Peyer's patch (tissue), 4 donors: ENCODE measurements around the gene KISS1R. TPM values are rescaled to one million over a fixed set of nuclear protein-coding genes. Genes with fewer than 3 reads are reported as not detected.
A peak's percentile ranks its signal among the peaks of the same experiment; 100 is the strongest.

Experiments used
- DNase-seq, 3 donors: peaks; one replicate each; pipeline ENCODE4 v3.0.0-alpha.2; 2017 to 2019
- H3K27ac ChIP-seq, 4 donors: fragments of 200-600 bp; sonication (generic); one replicate each; pipeline ENCODE4 v1.5.1; 2016 to 2019
- H3K27me3 ChIP-seq, 2 donors: fragments of 200-600 bp; sonication (generic); one replicate each; pipeline ENCODE4 v1.5.1; 2019
- H3K36me3 ChIP-seq, 3 donors: fragments of 200-600 bp; sonication (generic); one replicate each; pipeline ENCODE4 v1.5.1; 2016 to 2019
- H3K4me1 ChIP-seq, 4 donors: fragments of 200-600 bp; sonication (generic); one replicate each; pipeline ENCODE4 v1.5.1; 2016 to 2019
- H3K4me3 ChIP-seq, 4 donors: fragments of 200-600 bp; sonication (generic); 1 replicate in 3 of 4; 2 replicates in 1 of 4; pipeline ENCODE4 v1.5.1; 2016 to 2019; ENCODE audit warnings: mild to moderate bottlenecking in 1 of 4
- H3K9me3 ChIP-seq, 4 donors: fragments of 200-600 bp; sonication (generic); one replicate each; pipeline ENCODE4 v1.5.1; 2016 to 2019; ENCODE audit warnings: mild to moderate bottlenecking in 1 of 4
- CTCF ChIP-seq, 6 experiments: fragments of 450-650 bp in 4 of 6; fragments of 200-600 bp in 2 of 6; sonication (generic) in 1 of 6; IDR thresholded peaks; one replicate each; pipeline ENCODE4 v1.5.1; 2017 to 2019; ENCODE audit warnings: antibody characterized with exemption in 6 of 6, mild to moderate bottlenecking in 3 of 6, moderate library complexity in 1 of 6
- POLR2A ChIP-seq, 2 donors: fragments of 450-650 bp; IDR thresholded peaks; one replicate each; pipeline ENCODE4 v1.5.1; 2017; ENCODE audit warnings: antibody characterized with exemption in 2 of 2, mild to moderate bottlenecking in 2 of 2, moderate library complexity in 2 of 2
- total RNA-seq, 4 donors: library from RNA; depleted of rRNA; stranded (reverse); fragments of >200 nt; gene quantifications; one replicate each; pipeline ENCODE4 v1.1.0, GENCODE V29; 2016

Gene KISS1R
- total RNA-seq, 4 donors from 2014 or later, result not detected

GRCh38 chr19:898663-899062 is 18.5 kb upstream of the KISS1R start:
- TF ChIP-seq CTCF (IDR thresholded peaks at IDR 0.05), result no peak
- TF ChIP-seq POLR2A (IDR thresholded peaks at IDR 0.05), result no peak
- peaks cover 0 to 31% (median 0%) of the 10 kb centered on the region in 3 donors for H3K36me3 ChIP-seq
- no peaks in the 10 kb centered on the region for H3K4me1 ChIP-seq
- DNase-seq, result peak in 2 of 3 donors; percentile 67 to 90
- no peaks in the 10 kb centered on the region for H3K9me3 ChIP-seq
- H3K4me3 ChIP-seq, result no peak overlapping the region
- no peaks in the 10 kb centered on the region for H3K27me3 ChIP-seq
- H3K27ac ChIP-seq, result peak overlapping the region in 1 of 4 donors; percentile 26

- TF ChIP-seq POLR2A (IDR thresholded peaks at IDR 0.05) (no peak), CTCF (IDR thresholded peaks at IDR 0.05) (no peak)
- H3K27ac ChIP-seq, result no peak overlapping the region
- no peak for DNase-seq
- no peaks in the 10 kb centered on the region for H3K4me1 ChIP-seq
- no peaks in the 10 kb centered on the region for H3K27me3 ChIP-seq
- no peak overlapping the region for H3K4me3 ChIP-seq
- no peaks in the 10 kb centered on the region for H3K9me3 ChIP-seq
- peaks cover 0 to 31% (median 0%) of the 10 kb centered on the region in 3 donors for H3K36me3 ChIP-seq
Observed at GRCh38 chr19:899336-900042, 17.6 kb upstream of the KISS1R start.

GRCh38 chr19:900043-900301 is 17.2 kb upstream of the KISS1R start:
- Histone ChIP-seq H3K36me3 (peaks cover 0 to 31% (median 0%) of the 10 kb centered on the region in 3 donors), H3K9me3 (no peaks in the 10 kb centered on the region), H3K27me3 (no peaks in the 10 kb centered on the region), H3K27ac (peak overlapping the region in 1 of 4 donors; percentile 19), H3K4me3 (no peak overlapping the region), H3K4me1 (no peaks in the 10 kb centered on the region)
- TF ChIP-seq CTCF (IDR thresholded peaks at IDR 0.05), result no peak
- no peak for TF ChIP-seq POLR2A (IDR thresholded peaks at IDR 0.05)
- no peak for DNase-seq

- H3K27ac ChIP-seq, result peak overlapping the region in 1 of 4 donors; percentile 19
- H3K4me1 ChIP-seq, result no peaks in the 10 kb centered on the region
- H3K9me3 ChIP-seq, result no peaks in the 10 kb centered on the region
- H3K27me3 ChIP-seq, result no peaks in the 10 kb centered on the region
- TF ChIP-seq POLR2A (IDR thresholded peaks at IDR 0.05) (no peak), CTCF (IDR thresholded peaks at IDR 0.05) (no peak)
- DNase-seq, result peak in 1 of 3 donors; percentile 64
- no peak overlapping the region for H3K4me3 ChIP-seq
- peaks cover 0 to 31% (median 0%) of the 10 kb centered on the region in 3 donors for H3K36me3 ChIP-seq
Observed at GRCh38 chr19:900302-901111, 16.6 kb upstream of the KISS1R start.

GRCh38 chr19:901216-902092 is 15.7 kb upstream of the KISS1R start:
- H3K4me3 ChIP-seq, result no peak overlapping the region
- peaks cover 0 to 31% (median 0%) of the 10 kb centered on the region in 3 donors for H3K36me3 ChIP-seq
- H3K27ac ChIP-seq, result no peak overlapping the region
- DNase-seq, result no peak
- no peaks in the 10 kb centered on the region for H3K27me3 ChIP-seq
- TF ChIP-seq POLR2A (IDR thresholded peaks at IDR 0.05) (no peak), CTCF (IDR thresholded peaks at IDR 0.05) (no peak)
- H3K9me3 ChIP-seq, result no peaks in the 10 kb centered on the region
- H3K4me1 ChIP-seq, result peaks cover 0 to 2% (median 0%) of the 10 kb centered on the region in 4 donors
